H1 (cell line): Measurements from ENCODE around the gene RUFY1. TPM values are rescaled to one million over a fixed set of nuclear protein-coding genes. Genes with fewer than 3 reads are reported as not detected.

Experiments used
- CTCF ChIA-PET: fragments of 300-600 bp; sonication (Branson Sonifier 250); formaldehyde crosslinking; loops from one replicate; lab custom pipeline; 2021; ENCODE audit not compliant: partially characterized antibody; lab: Charles Lee
- POLR2A ChIA-PET: fragments of 300-600 bp; sonication (Branson Sonifier 250); formaldehyde crosslinking; loops from one replicate; lab custom pipeline; 2021; ENCODE audit warnings: inconsistent platforms; ENCODE audit not compliant: partially characterized antibody; lab: Charles Lee
- DNase-seq, 2 experiments: peaks; one replicate each; pipeline versions ENCODE4 v3.0.0 to v3.0.0-alpha.2; 2010 to 2022; ENCODE audit warnings: low spot score in 2 of 2, low read depth in 1 of 2, mixed read lengths in 1 of 2
- FAIRE-seq: peaks from 2 replicates; lab custom pipeline; 2011; peaks lifted over from hg19 to GRCh38; lab: Jason Lieb, UNC
- H2AFZ ChIP-seq: 2 replicates; pipeline ENCODE4 v1.8.1; 2012; ENCODE audit warnings: low read length, inconsistent platforms
- H2AK5ac ChIP-seq: 2 replicates; pipeline ENCODE4 v1.6.1; 2013; ENCODE audit warnings: low read depth, low read length
- H2BK120ac ChIP-seq: replicated peaks from 2 replicates; pipeline ENCODE3; 2013; ENCODE audit warnings: low read depth, low read length, inconsistent platforms
- H2BK12ac ChIP-seq: 2 replicates; pipeline ENCODE4 v1.6.1; 2013; ENCODE audit warnings: low read depth, low read length
- H2BK15ac ChIP-seq: 2 replicates; pipeline ENCODE4 v1.6.1; 2013; ENCODE audit warnings: low read length
- H2BK20ac ChIP-seq: 2 replicates; pipeline ENCODE4 v1.6.1; 2013; ENCODE audit warnings: low read length
- H2BK5ac ChIP-seq: 2 replicates; pipeline ENCODE4 v1.6.1; 2013; ENCODE audit warnings: low read depth, low read length
- H3K14ac ChIP-seq: 2 replicates; pipeline ENCODE4 v1.6.1; 2013; ENCODE audit warnings: inconsistent platforms; ENCODE audit not compliant: insufficient read length
- H3K18ac ChIP-seq: 2 replicates; pipeline ENCODE4 v1.6.1; 2013; ENCODE audit warnings: low read length; ENCODE audit errors: extremely low read depth
- H3K23ac ChIP-seq: 2 replicates; pipeline ENCODE4 v1.6.1; 2013; ENCODE audit warnings: inconsistent platforms; ENCODE audit not compliant: insufficient read length
- H3K23me2 ChIP-seq: 2 replicates; pipeline ENCODE4 v1.6.1; 2013; ENCODE audit warnings: low read depth, low read length
- H3K27ac ChIP-seq: 2 replicates; pipeline ENCODE4 v1.6.1; 2011; ENCODE audit warnings: low read depth, low read length, inconsistent platforms
- H3K27me3 ChIP-seq, 4 experiments: replicated peaks in 1 of 4; 1 replicate in 1 of 4; 2 replicates in 3 of 4; pipeline versions ENCODE4 v1.6.1 to v1.8.1; 2011 to 2013; ENCODE audit warnings: low read length in 3 of 4, mild to moderate bottlenecking in 3 of 4, inconsistent platforms in 2 of 4, mixed read lengths in 2 of 4, moderate library complexity in 1 of 4; ENCODE audit not compliant: control insufficient read depth in 3 of 4, insufficient read depth in 3 of 4; ENCODE audit errors: extremely low read depth in 1 of 4
- H3K36me3 ChIP-seq, 4 experiments: 2 replicates each; pipeline versions ENCODE4 v1.6.1 to v1.8.1; 2011 to 2013; ENCODE audit warnings: mild to moderate bottlenecking in 4 of 4, low read length in 3 of 4, moderate library complexity in 2 of 4, control low read depth in 1 of 4, inconsistent platforms in 1 of 4; ENCODE audit not compliant: insufficient read depth in 4 of 4, control insufficient read depth in 2 of 4
- H3K4ac ChIP-seq: replicated peaks from 2 replicates; pipeline ENCODE3; 2013; ENCODE audit warnings: low read length, low read depth, mixed read lengths, inconsistent platforms; ENCODE audit not compliant: insufficient read length
- H3K4me1 ChIP-seq, 4 experiments: replicated peaks in 1 of 4; 1 replicate in 1 of 4; 2 replicates in 3 of 4; pipeline versions ENCODE4 v1.6.1 to v1.8.1; 2011 to 2013; ENCODE audit warnings: low read length in 3 of 4, inconsistent platforms in 2 of 4, mixed read lengths in 1 of 4; ENCODE audit not compliant: insufficient read depth in 4 of 4, control insufficient read depth in 3 of 4
- H3K4me2 ChIP-seq, 2 experiments: 2 replicates each; pipeline versions ENCODE4 v1.6.1 to v1.8.1; 2011 to 2013; ENCODE audit warnings: low read depth in 2 of 2, low read length in 2 of 2, control low read depth in 1 of 2, inconsistent platforms in 1 of 2, mild to moderate bottlenecking in 1 of 2; ENCODE audit not compliant: insufficient read depth in 1 of 2
- H3K4me3 ChIP-seq, 4 experiments: fragments of 200-600, 300-600 bp in 1 of 4; sonication (generic), shearing (Covaris generic), sonication (Bioruptor Twin) in 1 of 4; 2 replicates each; pipeline versions ENCODE4 v1.5.1 to v1.8.1; 2011 to 2016; ENCODE audit warnings: low read length in 4 of 4, low read depth in 3 of 4, control low read depth in 2 of 4, inconsistent platforms in 2 of 4, mild to moderate bottlenecking in 2 of 4, mixed read lengths in 1 of 4, moderate library complexity in 1 of 4; ENCODE audit not compliant: insufficient read depth in 2 of 4; ENCODE audit errors: extremely low read depth in 1 of 4
- H3K56ac ChIP-seq: replicated peaks from 2 replicates; pipeline ENCODE3; 2013; ENCODE audit warnings: low read depth, mild to moderate bottlenecking, mixed read lengths, low read length, inconsistent platforms; ENCODE audit not compliant: insufficient read length
- H3K79me1 ChIP-seq: 2 replicates; pipeline ENCODE4 v1.6.1; 2013; ENCODE audit warnings: low read depth, low read length, control low read depth
- H3K79me2 ChIP-seq, 2 experiments: 2 replicates each; pipeline versions ENCODE4 v1.6.1 to v1.8.1; 2012 to 2013; ENCODE audit warnings: low read length in 2 of 2, mild to moderate bottlenecking in 2 of 2, inconsistent platforms in 1 of 2; ENCODE audit not compliant: insufficient read depth in 2 of 2, control insufficient read depth in 1 of 2
- H3K9ac ChIP-seq, 4 experiments: replicated peaks in 1 of 4; 1 replicate in 1 of 4; 2 replicates in 3 of 4; pipeline versions ENCODE4 v1.6.1 to v1.8.1; 2011 to 2013; ENCODE audit warnings: low read depth in 3 of 4, low read length in 3 of 4, control low read depth in 2 of 4, mild to moderate bottlenecking in 2 of 4, moderate library complexity in 2 of 4, inconsistent platforms in 1 of 4; ENCODE audit errors: extremely low read depth in 1 of 4
- H3K9me3 ChIP-seq, 2 experiments: 2 replicates each; pipeline versions ENCODE4 v1.6.1 to v1.8.1; 2012 to 2013; ENCODE audit warnings: mild to moderate bottlenecking in 2 of 2, moderate library complexity in 2 of 2, control low read depth in 1 of 2, inconsistent platforms in 1 of 2, low read depth in 1 of 2, low read length in 1 of 2, mixed read lengths in 1 of 2; ENCODE audit not compliant: insufficient read depth in 2 of 2
- H4K20me1 ChIP-seq, 2 experiments: replicated peaks in 1 of 2; 2 replicates each; pipeline versions ENCODE3 to v1.8.1; 2011 to 2013; ENCODE audit warnings: inconsistent platforms in 2 of 2, low read length in 2 of 2, mild to moderate bottlenecking in 1 of 2; ENCODE audit not compliant: insufficient read depth in 2 of 2, control insufficient read depth in 1 of 2
- H4K5ac ChIP-seq: 2 replicates; pipeline ENCODE4 v1.6.1; 2013; ENCODE audit warnings: low read length, low read depth, mixed read lengths, inconsistent platforms; ENCODE audit not compliant: insufficient read length
- H4K8ac ChIP-seq: 2 replicates; pipeline ENCODE4 v1.8.0; 2013; ENCODE audit warnings: mild to moderate bottlenecking, moderate library complexity, low read length, inconsistent platforms; ENCODE audit not compliant: insufficient read depth; ENCODE audit errors: extremely low read depth
- H4K91ac ChIP-seq: replicated peaks from 2 replicates; pipeline ENCODE3; 2013; ENCODE audit warnings: low read length, mixed read lengths, inconsistent platforms; ENCODE audit not compliant: insufficient read length
- EGR1 ChIP-seq: IDR thresholded peaks from 2 replicates; pipeline ENCODE4 v1.6.1; 2011; ENCODE audit warnings: low read depth, low read length, borderline replicate concordance
- POLR2A ChIP-seq, 2 experiments: IDR thresholded peaks; 1 replicate in 1 of 2; 2 replicates in 1 of 2; pipeline ENCODE4 v1.6.1; 2011; ENCODE audit warnings: low read depth in 2 of 2, low read length in 2 of 2, mild to moderate bottlenecking in 2 of 2; ENCODE audit errors: control extremely low read depth in 1 of 2
- POLR2AphosphoS5 ChIP-seq: IDR thresholded peaks from 2 replicates; pipeline ENCODE4 v1.6.1; 2011; ENCODE audit warnings: low read depth, low read length
- TAF1 ChIP-seq: IDR thresholded peaks from 2 replicates; pipeline ENCODE4 v1.6.1; 2011; ENCODE audit warnings: mild to moderate bottlenecking, low read depth, low read length
- YY1 ChIP-seq: IDR thresholded peaks from 2 replicates; pipeline ENCODE4 v1.6.1; 2011; ENCODE audit warnings: low read depth, mild to moderate bottlenecking, low read length
- WGBS, 2 experiments: shearing (Covaris generic) in 1 of 2; methylation state at CpG; one replicate each; pipeline versions ENCODE4 v1.1.6 to v1.1.7; 2013 to 2015; ENCODE audit warnings: low lambda C conversion rate in 2 of 2, mixed read lengths in 2 of 2, inconsistent platforms in 1 of 2, low coverage in 1 of 2, missing lambda C conversion rate in 1 of 2; ENCODE audit not compliant: insufficient replicate concordance in 2 of 2, insufficient coverage in 1 of 2, insufficient read length in 1 of 2; ENCODE audit errors: extremely low coverage in 1 of 2, missing lambda C conversion rate in 1 of 2; 5-methylcytosine and 5-hydroxymethylcytosine counted together
- polyA plus RNA-seq, 7 experiments: library from polyadenylated mRNA; depleted of rRNA in 3 of 7; stranded (reverse) in 5 of 7; unstranded in 2 of 7; fragments of >200 nt in 5 of 7; fragments of 200-250 nt in 2 of 7; gene quantifications; 1 replicate in 5 of 7; 2 replicates in 1 of 7; 4 replicates in 1 of 7; pipeline versions ENCODE4 v1.2.1 to v1.2.3, GENCODE V29; 2011 to 2013; ENCODE audit warnings: missing spikeins in 2 of 7, mixed read lengths in 2 of 7
- total RNA-seq: library from RNA; stranded (reverse); fragmentation: NEBNext Ultra II Directional; extraction: Animal tissue kit (Norgen Biotek cat#: 25700); gene quantifications from 2 replicates; pipeline ENCODE4 v1.2.1, GENCODE V29; 2021

The RUFY1 gene
- total and polyA plus RNA-seq, 2 of the 8 experiments (the other 6 are each of a cell fraction or from before 2014, with no cell fraction given) = 22.4 to 29.5 TPM

DNA sequence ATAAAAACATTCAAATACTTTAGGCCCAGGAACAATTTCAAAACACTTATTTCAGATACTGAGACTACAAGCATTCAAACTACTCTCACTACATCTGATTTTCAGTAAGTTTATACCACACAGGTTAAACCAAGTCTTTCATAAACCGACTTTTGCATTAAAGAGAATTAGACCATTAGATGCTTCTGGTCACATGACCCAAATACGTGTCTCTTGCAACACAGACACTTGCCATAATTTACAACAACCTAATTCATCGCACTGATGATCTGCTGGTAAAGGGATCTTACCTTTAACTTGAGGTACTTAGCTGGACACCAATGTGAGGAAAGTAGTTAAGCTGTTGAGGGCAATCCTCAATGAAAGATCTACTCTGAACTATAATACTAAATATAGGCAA lies 69.9 kb downstream of the RUFY1 start:
- Histone ChIP-seq H2BK20ac (no peak overlapping the region), H3K4me1 (peaks cover 5 to 24% (median 14%) of the 10 kb centered on the region in 4 experiments), H4K91ac (no peak overlapping the region), H3K79me2 (peaks cover 13 to 61% of the 10 kb centered on the region in 2 experiments), H3K9me3 (no peaks in the 10 kb centered on the region), H3K14ac (no peak overlapping the region), H2BK15ac (no peak overlapping the region), H3K36me3 (peaks cover 29 to 73% (median 60%) of the 10 kb centered on the region in 4 experiments), H2BK12ac (no peak overlapping the region), H3K4me3 (peak overlapping the region in 3 of 4 experiments; percentile 3 to 99 (median 99); a peak in 5 of 8 replicates), H2AK5ac (no peak overlapping the region), H3K9ac (peak overlapping the region in 1 of 4 experiments; percentile 29; a peak in 1 of 7 replicates), H3K18ac (no peak overlapping the region), H3K23me2 (peaks cover 14% of the 10 kb centered on the region), H3K56ac (no peak overlapping the region), H3K27ac (no peak overlapping the region), H4K20me1 (peaks cover 36 to 46% of the 10 kb centered on the region in 2 experiments), H3K4me2 (peak overlapping the region; percentile 75 to 94), H4K8ac (no peak overlapping the region), H4K5ac (no peak overlapping the region), H2AFZ (no peak overlapping the region), H2BK120ac (no peak overlapping the region), H3K4ac (no peak overlapping the region), H3K27me3 (no peaks in the 10 kb centered on the region), H3K23ac (no peak overlapping the region), H2BK5ac (no peak overlapping the region), H3K79me1 (peaks cover 3% of the 10 kb centered on the region; the same call in 1 of the 2 replicates)
- CTCF ChIA-PET = interaction anchor here (0.6 to 7.7 kb wide), 5 partner anchors 9 to 47 kb away, joined by 3 to 67 read pairs (median 3); no protein-coding TSS in a partner anchor
- 77% methylated on average over 3 of the region's 3 CpGs; no CpG with 5 or more reads in 1 of the 2 experiments for WGBS, 2 experiments
- DNase-seq = no peak
- no peak for FAIRE-seq
- POLR2A ChIA-PET = interaction anchor here (0.6 to 20.5 kb wide), 11 partner anchors 19 to 96 kb away, joined by 3 to 351 read pairs (median 3); partner anchors contain the start of gene CBY3
- TF ChIP-seq POLR2AphosphoS5 = peak; percentile 39; the same call in 1 of the 2 replicates
- TF ChIP-seq YY1 = no peak
- peak in 1 of 2 experiments; percentile 65; a peak in 2 of 3 replicates for TF ChIP-seq POLR2A (IDR thresholded peaks at IDR 0.05; ENCODE audit: control extremely low read depth in 1 of 2, low read depth in 2 of 2, low read length in 2 of 2)
- no peak for TF ChIP-seq TAF1
- TF ChIP-seq EGR1 = no peak
